ENCODE measurements around the gene MAPK13.

The MAPK13 gene

DNA sequence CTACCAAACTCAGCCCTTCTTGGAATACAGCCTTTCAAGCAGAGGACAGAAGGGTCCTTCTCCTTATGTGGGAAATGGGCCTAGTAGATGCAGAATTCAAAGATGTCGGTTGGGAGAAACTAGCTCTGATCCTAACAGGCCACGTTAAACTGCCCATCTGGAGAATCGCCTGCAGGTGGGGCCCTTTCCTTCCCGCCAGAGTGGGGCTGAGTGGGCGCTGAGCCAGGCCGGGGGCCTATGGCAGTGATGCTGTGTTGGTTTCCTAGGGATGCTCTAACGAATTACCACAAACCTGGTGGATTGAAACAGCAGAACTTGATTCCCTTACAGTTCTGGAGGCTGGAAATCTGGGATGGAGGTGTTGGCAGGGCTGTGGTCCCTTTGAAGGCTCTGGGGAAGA, 9.1 kb downstream of the MAPK13 start:
- no peak overlapping the region for H3K27ac Mint-ChIP-seq
- peaks cover 42% of the 10 kb centered on the region for H3K4me1 Mint-ChIP-seq (ENCODE audit: low read depth)
- H3K36me3 Mint-ChIP-seq (ENCODE audit: low read depth) = peaks cover 61% of the 10 kb centered on the region
- no peak overlapping the region for H3K4me3 Mint-ChIP-seq
- intact Hi-C loops (cut with micrococcal nuclease) = no loop called here
- H3K27me3 Mint-ChIP-seq = no peaks in the 10 kb centered on the region
- no peaks in the 10 kb centered on the region for H3K9me3 Mint-ChIP-seq

DNA sequence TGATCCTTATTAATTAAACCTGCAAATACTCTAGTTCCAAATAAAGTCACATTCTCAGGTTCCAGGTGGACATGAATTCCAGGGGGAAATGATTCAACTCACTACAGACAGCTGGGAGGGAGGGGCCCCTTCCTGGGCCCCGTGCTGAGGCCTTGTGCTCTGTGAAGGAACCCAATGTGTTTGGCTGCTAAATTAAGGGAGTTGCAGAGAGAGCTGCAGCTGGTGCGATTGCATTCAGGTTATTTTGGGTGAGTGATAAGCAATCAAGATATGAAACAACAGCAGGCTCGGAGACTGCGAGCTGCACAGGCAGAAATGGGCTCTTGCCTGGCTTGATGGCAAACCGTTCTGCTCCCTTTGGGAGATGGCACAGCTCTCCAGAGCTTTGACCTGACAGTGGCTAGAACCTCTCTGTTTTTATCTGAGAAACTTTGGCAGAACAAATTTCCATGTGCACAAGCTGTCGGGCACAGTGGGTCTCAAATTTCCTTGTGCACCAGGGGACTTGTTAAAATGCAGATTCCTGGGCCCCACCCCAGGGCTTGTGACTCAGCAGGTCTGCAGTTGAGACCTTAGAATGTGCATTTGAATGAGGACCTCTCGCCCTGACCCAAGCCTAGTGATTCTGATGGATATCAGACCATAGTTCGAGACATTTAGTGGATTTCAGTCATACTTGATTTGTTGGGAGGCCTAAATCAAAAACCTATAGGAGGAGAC, 9.8 kb downstream of the MAPK13 start:
- no peak overlapping the region for H3K27ac Mint-ChIP-seq
- H3K4me3 Mint-ChIP-seq = no peak overlapping the region
- intact Hi-C loops (cut with micrococcal nuclease) = no loop called here
- H3K9me3 Mint-ChIP-seq = no peaks in the 10 kb centered on the region
- peaks cover 40% of the 10 kb centered on the region for H3K4me1 Mint-ChIP-seq (ENCODE audit: low read depth)
- H3K27me3 Mint-ChIP-seq = no peaks in the 10 kb centered on the region
- H3K36me3 Mint-ChIP-seq (ENCODE audit: low read depth) = peaks cover 55% of the 10 kb centered on the region

DNA sequence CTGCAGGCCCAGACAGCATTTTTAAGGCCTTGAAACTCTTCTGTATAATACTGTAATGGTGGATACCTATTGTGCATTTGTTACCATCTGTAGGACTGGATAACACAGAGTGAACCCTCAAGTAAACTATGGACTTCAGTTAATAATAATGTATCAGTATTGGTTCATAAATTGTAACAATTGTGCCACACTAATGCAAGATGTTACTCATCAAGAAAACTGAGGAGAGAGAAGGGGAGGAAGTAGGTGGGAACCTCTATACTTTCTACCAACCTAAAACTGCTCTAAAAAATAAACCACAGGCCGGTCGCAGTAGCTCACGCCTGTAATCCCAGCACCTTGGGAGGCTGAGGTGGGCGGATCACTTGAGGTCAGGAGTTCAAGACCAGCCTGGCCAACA, 10.8 kb downstream of the MAPK13 start:
- H3K4me1 Mint-ChIP-seq (ENCODE audit: low read depth) = peaks cover 48% of the 10 kb centered on the region
- H3K27me3 Mint-ChIP-seq = no peaks in the 10 kb centered on the region
- peaks cover 45% of the 10 kb centered on the region for H3K36me3 Mint-ChIP-seq (ENCODE audit: low read depth)
- no peaks in the 10 kb centered on the region for H3K9me3 Mint-ChIP-seq
- H3K4me3 Mint-ChIP-seq = no peak overlapping the region
- intact Hi-C loops (cut with micrococcal nuclease) = no loop called here
- no peak overlapping the region for H3K27ac Mint-ChIP-seq

DNA sequence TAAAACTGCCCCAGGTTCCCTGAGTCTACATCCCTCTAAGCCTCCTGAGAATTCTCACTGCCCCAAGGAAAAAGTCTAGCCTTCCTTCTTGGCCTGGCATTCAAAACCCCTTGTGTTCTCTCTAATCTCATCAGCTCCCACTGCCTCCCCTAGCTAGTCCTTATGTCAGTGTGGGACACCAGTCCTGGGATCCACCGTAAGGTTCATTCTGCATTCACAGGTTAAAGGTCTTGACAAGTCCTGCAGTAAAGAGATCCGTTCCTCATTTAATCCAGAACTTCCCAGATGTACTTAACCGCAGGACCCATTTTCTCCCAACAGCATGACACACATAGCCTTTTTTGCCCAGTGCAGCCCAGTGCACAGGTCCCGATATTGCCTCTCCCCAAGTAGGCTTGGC, 11.6 kb downstream of the MAPK13 start:
- H3K4me3 Mint-ChIP-seq = no peak overlapping the region
- H3K9me3 Mint-ChIP-seq = no peaks in the 10 kb centered on the region
- peaks cover 36% of the 10 kb centered on the region for H3K36me3 Mint-ChIP-seq (ENCODE audit: low read depth)
- no peaks in the 10 kb centered on the region for H3K27me3 Mint-ChIP-seq
- intact Hi-C loops (cut with micrococcal nuclease) = no loop called here
- H3K27ac Mint-ChIP-seq = peak overlapping the region; percentile 11
- peaks cover 56% of the 10 kb centered on the region for H3K4me1 Mint-ChIP-seq (ENCODE audit: low read depth)

DNA sequence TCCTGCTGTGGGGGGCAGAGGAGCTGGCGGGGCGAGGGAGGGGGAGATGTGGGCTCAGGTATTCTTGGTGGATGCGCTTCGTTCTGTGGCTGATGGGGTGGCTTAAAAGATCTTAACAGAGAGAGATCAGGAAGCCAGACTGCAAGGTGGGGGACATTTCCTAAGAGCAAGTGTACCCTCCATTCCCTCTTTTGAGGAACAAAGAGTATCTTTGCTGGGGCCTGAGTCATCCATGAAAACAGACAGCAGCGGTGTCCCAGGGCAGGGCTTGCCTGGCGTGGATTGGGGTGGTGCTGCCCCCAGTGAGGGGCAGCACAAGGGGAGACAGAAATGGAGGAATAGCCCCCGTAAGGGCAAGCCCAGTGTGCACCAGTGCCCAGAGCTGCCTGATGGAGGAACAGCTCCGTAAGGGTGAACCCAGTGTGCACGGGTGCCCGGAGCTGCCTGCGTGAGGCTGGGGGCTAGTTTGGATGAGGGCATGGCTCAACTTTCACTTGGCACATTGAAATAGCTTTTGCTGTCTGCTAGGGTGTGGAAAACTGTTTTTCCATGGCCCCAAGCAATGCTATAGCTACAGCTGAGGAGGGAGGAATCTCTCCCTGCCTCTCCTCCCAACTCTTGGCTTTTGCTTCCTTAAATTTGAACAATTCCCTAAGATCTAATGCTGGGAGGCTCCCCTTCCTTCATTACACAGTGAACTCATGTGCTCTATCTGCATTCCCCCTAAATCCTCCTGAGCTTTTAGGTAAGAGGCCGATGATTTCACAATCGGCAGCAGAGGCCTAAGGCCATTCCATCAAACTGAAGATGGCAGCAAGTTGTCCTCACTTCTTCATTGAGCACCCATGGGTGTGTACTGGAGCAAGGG, 12.9 kb downstream of the MAPK13 start:
- no peak overlapping the region for H3K27ac Mint-ChIP-seq
- H3K36me3 Mint-ChIP-seq (ENCODE audit: low read depth) = peaks cover 28% of the 10 kb centered on the region
- no peak overlapping the region for H3K4me3 Mint-ChIP-seq
- H3K27me3 Mint-ChIP-seq = peaks cover 1% of the 10 kb centered on the region
- peaks cover 3% of the 10 kb centered on the region for H3K9me3 Mint-ChIP-seq
- peaks cover 67% of the 10 kb centered on the region for H3K4me1 Mint-ChIP-seq (ENCODE audit: low read depth)
- intact Hi-C loops (cut with micrococcal nuclease) = no loop called here

DNA sequence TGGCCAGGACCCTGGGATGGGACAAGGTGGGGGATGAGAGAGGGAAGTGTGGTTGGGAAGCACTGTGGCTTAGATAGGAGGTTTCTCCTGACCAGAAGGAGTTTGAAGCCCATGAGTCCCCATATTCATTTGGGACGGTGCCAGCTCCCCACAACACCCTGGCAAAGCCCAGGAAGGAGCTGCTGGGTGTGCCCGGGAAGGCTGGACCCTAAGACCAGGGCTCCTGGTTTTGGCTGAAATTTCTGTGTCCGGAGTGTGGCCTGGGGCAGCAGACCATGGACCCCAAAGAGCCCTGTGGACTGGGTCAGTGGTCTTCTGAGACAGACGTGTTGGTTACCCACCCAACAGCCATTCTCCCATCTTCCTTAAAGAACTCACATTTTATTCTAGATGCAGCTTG, 15.2 kb downstream of the MAPK13 start:
- Mint-ChIP-seq H3K4me3 (no peak overlapping the region), H3K4me1 (ENCODE audit: low read depth) (peaks cover 66% of the 10 kb centered on the region), H3K36me3 (ENCODE audit: low read depth) (peaks cover 7% of the 10 kb centered on the region), H3K9me3 (peaks cover 8% of the 10 kb centered on the region), H3K27me3 (peaks cover 1% of the 10 kb centered on the region), H3K27ac (no peak overlapping the region)
- intact Hi-C loops (cut with micrococcal nuclease) = no loop called here

DNA sequence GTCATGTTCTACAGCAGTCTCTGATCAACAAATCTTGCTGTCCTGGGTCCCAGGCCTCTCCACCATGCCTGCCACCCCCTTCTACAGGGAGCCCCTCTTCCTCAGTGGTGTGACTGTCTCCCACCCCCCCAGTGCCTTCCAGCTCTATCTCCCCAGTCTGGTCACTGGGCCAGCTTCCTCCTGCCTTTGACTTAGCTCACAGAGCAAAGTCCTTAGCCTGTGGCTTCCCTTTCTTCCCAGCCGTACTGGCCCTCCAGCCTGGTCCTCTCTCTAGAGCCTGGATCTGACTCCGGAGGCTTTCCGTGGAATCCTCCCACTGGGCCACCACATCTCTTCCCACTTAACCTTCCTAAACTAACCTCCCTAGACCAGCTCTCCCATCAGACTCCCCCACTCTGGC, 17.0 kb downstream of the MAPK13 start:
- H3K4me3 Mint-ChIP-seq = no peak overlapping the region
- peak overlapping the region; percentile 82 for H3K27ac Mint-ChIP-seq
- H3K36me3 Mint-ChIP-seq (ENCODE audit: low read depth) = peaks cover 2% of the 10 kb centered on the region
- peaks cover 64% of the 10 kb centered on the region for H3K4me1 Mint-ChIP-seq (ENCODE audit: low read depth)
- intact Hi-C loops (cut with micrococcal nuclease) = no loop called here
- peaks cover 8% of the 10 kb centered on the region for H3K9me3 Mint-ChIP-seq
- H3K27me3 Mint-ChIP-seq = peaks cover 1% of the 10 kb centered on the region

DNA sequence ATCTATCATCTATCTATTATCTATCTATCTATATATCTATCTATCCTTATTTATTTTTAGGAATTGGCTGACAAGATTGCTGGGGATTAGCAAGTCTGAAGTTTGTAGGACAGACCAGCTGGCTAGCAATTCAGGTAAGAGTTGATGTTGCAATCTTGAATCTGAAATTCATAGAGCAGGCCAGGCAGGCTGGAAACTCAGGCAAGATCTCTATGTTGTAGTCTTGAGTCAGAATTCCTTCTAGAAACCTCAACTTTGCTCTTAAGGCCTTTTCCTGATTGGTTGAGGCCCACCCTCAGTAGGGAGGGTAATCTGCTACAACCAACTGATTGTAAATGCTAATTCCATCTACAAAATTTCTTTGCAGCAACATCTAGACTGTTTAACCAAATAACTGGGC, 19.2 kb downstream of the MAPK13 start:
- intact Hi-C loops (cut with micrococcal nuclease) = no loop called here
- peaks cover 1% of the 10 kb centered on the region for H3K27me3 Mint-ChIP-seq
- no peaks in the 10 kb centered on the region for H3K36me3 Mint-ChIP-seq (ENCODE audit: low read depth)
- H3K4me3 Mint-ChIP-seq = no peak overlapping the region
- peaks cover 14% of the 10 kb centered on the region for H3K9me3 Mint-ChIP-seq
- peaks cover 68% of the 10 kb centered on the region for H3K4me1 Mint-ChIP-seq (ENCODE audit: low read depth)
- peak overlapping the region; percentile 75 for H3K27ac Mint-ChIP-seq

DNA sequence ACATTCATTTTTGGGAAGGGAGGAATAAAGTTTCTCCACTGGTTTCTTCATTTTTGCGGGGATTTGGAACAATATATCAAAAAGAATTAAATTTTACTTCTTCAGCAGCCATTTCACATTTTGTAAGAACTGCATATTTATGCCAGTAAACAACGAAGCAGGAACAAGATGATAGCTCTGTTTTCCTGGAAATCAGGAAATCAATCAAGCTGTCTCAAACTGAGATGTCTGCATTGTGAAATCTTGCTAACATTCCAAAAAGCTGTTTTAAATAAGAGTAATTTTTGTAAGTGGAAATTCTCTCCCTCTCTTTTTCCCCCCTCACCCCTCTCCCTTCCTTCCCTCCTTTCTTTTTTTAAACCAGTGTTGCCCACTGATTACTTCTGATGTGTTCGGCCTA, 20.0 kb downstream of the MAPK13 start:
- peaks cover 21% of the 10 kb centered on the region for H3K9me3 Mint-ChIP-seq
- intact Hi-C loops (cut with micrococcal nuclease) = no loop called here
- peak overlapping the region; percentile 75 for H3K27ac Mint-ChIP-seq
- no peak overlapping the region for H3K4me3 Mint-ChIP-seq
- peaks cover 1% of the 10 kb centered on the region for H3K27me3 Mint-ChIP-seq
- peaks cover 65% of the 10 kb centered on the region for H3K4me1 Mint-ChIP-seq (ENCODE audit: low read depth)
- H3K36me3 Mint-ChIP-seq (ENCODE audit: low read depth) = peaks cover 4% of the 10 kb centered on the region

DNA sequence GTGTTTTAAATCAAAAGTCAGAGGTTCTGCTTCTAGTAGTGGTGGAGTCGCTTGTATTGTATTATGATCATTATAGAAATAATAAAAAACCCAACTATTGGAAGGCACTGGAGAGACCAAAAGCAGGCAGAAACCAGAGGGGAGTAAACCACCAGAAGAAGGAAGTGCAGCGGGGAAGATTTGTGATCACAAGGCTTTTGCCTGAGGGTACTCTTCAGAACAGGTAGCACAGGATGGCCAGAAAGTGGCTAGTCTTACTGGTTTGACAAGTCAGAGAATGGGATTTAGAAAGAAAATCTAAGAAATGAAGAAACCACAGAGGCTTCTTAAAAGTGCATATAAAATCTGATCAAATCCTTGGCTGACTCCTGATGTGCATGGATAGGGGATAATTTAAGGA, 24.0 kb downstream of the MAPK13 start:
- Mint-ChIP-seq H3K27ac (peak overlapping the region; percentile 67), H3K27me3 (no peaks in the 10 kb centered on the region), H3K36me3 (ENCODE audit: low read depth) (peaks cover 15% of the 10 kb centered on the region), H3K4me3 (no peak overlapping the region), H3K4me1 (ENCODE audit: low read depth) (peaks cover 49% of the 10 kb centered on the region), H3K9me3 (peaks cover 27% of the 10 kb centered on the region)
- intact Hi-C loops (cut with micrococcal nuclease) = no loop called here

DNA sequence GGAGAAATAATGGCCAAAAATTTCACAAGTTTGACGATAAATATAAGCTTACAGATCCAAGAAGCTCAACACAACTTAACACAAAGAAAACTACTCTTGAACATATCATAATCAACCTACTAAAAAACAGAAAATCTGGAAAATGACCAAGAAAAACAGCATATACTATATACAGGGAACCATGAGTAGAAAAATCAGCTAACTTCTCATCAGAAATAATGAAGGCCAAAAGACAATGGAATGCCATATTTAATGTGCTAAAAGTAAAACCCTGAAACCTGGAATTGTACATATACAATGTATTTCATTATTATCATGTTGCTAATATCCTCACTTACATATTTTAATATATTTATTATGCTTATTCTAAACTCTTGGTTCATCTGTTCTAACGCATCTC, 25.3 kb downstream of the MAPK13 start:
- Mint-ChIP-seq H3K27ac (no peak overlapping the region), H3K4me1 (ENCODE audit: low read depth) (peaks cover 38% of the 10 kb centered on the region), H3K9me3 (peaks cover 27% of the 10 kb centered on the region), H3K27me3 (no peaks in the 10 kb centered on the region), H3K4me3 (no peak overlapping the region), H3K36me3 (ENCODE audit: low read depth) (peaks cover 15% of the 10 kb centered on the region)
- intact Hi-C loops (cut with micrococcal nuclease) = no loop called here

DNA sequence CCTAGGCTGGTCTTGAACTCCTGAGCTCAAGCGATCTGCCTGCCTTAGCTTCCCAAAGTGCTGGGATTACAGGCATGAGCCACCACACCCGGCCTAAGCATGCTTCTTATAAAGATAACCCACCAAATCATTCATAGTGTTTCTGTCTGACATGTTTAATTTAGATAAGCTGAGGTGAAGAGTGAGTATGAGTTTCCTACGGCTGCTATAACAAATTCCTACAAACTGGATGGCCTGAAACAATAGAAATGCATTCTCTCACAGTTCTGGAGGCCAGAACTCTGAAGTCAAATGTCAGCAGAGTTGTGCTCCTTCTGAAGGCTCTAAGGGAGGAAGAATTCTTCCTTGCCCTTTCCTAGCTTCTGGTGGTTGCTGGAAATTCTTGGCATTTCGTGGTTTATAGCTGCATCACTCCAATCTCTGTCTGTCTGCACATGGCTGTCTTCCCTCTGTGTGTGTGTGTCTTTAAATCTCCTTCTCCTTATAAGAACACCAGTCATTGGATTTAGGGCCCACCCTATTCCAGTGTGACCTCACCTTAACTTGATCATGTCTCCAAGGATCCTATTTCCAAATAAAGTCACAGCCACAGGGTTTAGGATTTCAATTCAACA, 29.9 kb downstream of the MAPK13 start:
- intact Hi-C loops (cut with micrococcal nuclease) = no loop called here
- Mint-ChIP-seq H3K27me3 (no peaks in the 10 kb centered on the region), H3K27ac (no peak overlapping the region), H3K4me3 (no peak overlapping the region), H3K9me3 (peaks cover 14% of the 10 kb centered on the region), H3K4me1 (ENCODE audit: low read depth) (peaks cover 10% of the 10 kb centered on the region), H3K36me3 (ENCODE audit: low read depth) (peaks cover 12% of the 10 kb centered on the region)

DNA sequence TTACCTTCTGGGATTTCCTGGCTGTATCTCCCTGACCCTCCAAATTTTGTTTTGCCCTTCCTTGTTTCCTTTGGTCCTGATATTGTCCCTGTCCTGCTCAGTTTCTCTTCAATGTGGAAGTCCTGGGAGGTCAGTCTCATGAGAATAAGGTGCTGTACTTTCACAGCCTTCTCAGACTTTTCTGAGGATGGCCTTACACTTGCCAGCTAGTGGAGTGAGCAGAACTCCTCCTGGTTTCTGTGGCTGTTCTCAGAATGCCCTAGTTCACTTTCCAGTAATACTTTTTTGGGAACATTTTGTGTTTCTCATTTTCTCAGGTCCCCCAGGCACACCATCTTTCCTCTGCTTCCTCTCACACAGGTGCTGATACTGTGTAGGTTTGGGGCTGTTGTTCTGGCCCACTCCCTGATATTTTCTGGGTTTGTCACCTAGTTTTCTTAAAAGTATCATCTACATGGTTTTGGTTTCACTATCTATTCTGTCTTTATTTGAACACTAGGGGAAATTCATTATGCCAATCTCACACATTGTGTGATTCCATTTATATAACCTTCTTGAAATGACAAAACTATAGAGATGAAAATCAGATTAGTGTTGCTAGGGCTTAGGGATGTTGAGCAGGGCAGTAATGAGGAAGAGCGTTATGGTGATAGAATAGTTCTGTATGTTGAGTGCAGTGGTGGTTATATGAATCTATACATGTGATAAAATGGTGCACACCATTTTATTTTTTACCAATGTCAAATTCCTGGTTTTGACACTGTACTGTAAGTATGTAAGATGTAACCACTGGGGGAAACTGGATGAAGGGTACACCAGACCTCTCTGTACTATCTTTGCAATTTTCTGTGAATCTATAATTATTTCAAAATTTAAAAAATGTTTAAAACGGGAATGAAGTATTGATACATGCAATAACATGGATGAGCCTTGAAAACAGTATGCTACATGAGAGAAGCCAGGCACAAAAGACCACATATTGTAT, 39.0 kb downstream of the MAPK13 start:
- Mint-ChIP-seq H3K4me3 (no peak overlapping the region), H3K27ac (no peak overlapping the region), H3K27me3 (no peaks in the 10 kb centered on the region), H3K36me3 (ENCODE audit: low read depth) (no peaks in the 10 kb centered on the region), H3K9me3 (no peaks in the 10 kb centered on the region), H3K4me1 (ENCODE audit: low read depth) (peaks cover 12% of the 10 kb centered on the region)
- intact Hi-C loops (cut with micrococcal nuclease) = no loop called here
